Osteocyte (in vitro differentiated cells): ENCODE data around the gene HDAC4. TPM values are rescaled to one million over a fixed set of nuclear protein-coding genes. Genes with fewer than 3 reads are reported as not detected.

Source experiments
- DNase-seq: peaks from one replicate; pipeline ENCODE4 v3.0.0; 2021; ENCODE audit warnings: mixed read lengths; ENCODE audit not compliant: unreplicated experiment; ENCODE audit errors: extremely low spot score
- H3K27ac Mint-ChIP-seq: one replicate; pipeline ENCODE4 v1.8.0; 2021; ENCODE audit warnings: mild to moderate bottlenecking, mixed read lengths; ENCODE audit not compliant: unreplicated experiment
- H3K27me3 Mint-ChIP-seq: one replicate; pipeline ENCODE4 v1.8.0; 2021; ENCODE audit warnings: mixed read lengths; ENCODE audit not compliant: unreplicated experiment
- H3K36me3 Mint-ChIP-seq: one replicate; pipeline ENCODE4 v1.8.0; 2021; ENCODE audit warnings: mixed read lengths; ENCODE audit not compliant: unreplicated experiment
- H3K4me1 Mint-ChIP-seq: one replicate; pipeline ENCODE4 v1.8.0; 2021; ENCODE audit warnings: mixed read lengths; ENCODE audit not compliant: unreplicated experiment
- H3K4me3 Mint-ChIP-seq: one replicate; pipeline ENCODE4 v1.8.0; 2021; ENCODE audit warnings: mild to moderate bottlenecking, moderate library complexity, mixed read lengths; ENCODE audit not compliant: unreplicated experiment
- H3K9me3 Mint-ChIP-seq: one replicate; pipeline ENCODE4 v1.8.0; 2021; ENCODE audit warnings: mixed read lengths; ENCODE audit not compliant: unreplicated experiment
- CTCF ChIP-seq: fragments of 200-600 bp; sonication (generic); IDR thresholded peaks from 2 replicates; pipeline ENCODE4 v1.5.0; 2021; ENCODE audit warnings: antibody characterized with exemption, mild to moderate bottlenecking, moderate library complexity
- total RNA-seq: library from RNA; stranded (reverse); gene quantifications from 2 replicates; pipeline ENCODE4 v1.2.1, GENCODE V29; 2021

HDAC4 gene
- total RNA-seq, 1 donor from 2014 or later = 30.3 TPM

GRCh38 chr2:239066597-239066996 lies 334.2 kb downstream of the HDAC4 start:
- H3K27me3 Mint-ChIP-seq = no peaks in the 10 kb centered on the region
- no peak for TF ChIP-seq CTCF
- H3K36me3 Mint-ChIP-seq = peaks cover 10% of the 10 kb centered on the region
- DNase-seq = no peak
- H3K4me3 Mint-ChIP-seq = no peak overlapping the region
- H3K27ac Mint-ChIP-seq = no peak overlapping the region
- peaks cover 8% of the 10 kb centered on the region for H3K4me1 Mint-ChIP-seq
- no peaks in the 10 kb centered on the region for H3K9me3 Mint-ChIP-seq

DNA sequence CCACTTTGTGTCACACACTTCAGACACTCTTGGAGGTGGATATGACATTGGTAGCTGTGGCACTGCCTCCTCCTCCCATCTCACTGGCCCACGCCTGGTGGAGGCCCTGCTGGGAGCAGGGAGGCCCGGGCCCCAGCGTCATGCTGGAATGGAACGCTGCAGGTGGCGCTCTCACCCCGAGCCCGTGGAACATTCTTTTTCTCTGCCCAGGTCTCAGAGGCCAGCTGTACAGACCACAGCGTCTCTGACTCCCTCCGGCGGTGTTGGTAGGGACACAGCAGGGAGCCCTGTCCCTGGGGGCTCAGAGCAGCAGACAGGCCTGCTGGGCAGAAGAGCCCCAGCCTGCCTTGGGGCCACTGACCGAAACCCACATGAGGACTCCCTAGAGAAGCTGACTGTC lies 334.9 kb downstream of the HDAC4 start:
- Mint-ChIP-seq H3K4me1 (peaks cover 8% of the 10 kb centered on the region), H3K27ac (no peak overlapping the region), H3K27me3 (no peaks in the 10 kb centered on the region), H3K9me3 (no peaks in the 10 kb centered on the region), H3K36me3 (peaks cover 11% of the 10 kb centered on the region), H3K4me3 (no peak overlapping the region)
- DNase-seq = no peak
- no peak for TF ChIP-seq CTCF

DNA sequence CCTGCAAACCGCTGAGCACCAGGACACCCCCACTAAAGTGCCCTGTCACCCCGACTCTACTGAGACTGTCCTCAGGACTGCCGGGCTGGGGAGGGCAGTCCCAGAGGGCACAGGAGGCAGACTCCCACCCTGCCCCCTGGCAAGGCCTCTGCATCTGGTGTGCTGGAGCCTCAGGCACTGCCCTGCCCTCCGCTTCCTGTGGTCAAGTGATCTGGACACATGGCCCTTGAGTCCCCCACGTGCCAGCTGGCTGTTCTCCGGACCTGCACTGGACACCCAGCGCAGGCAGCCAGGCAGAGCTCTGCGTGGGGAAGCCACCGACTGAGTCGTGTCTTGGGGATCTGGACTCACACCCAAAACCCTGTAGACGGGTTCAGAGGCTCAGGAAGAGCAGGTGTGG lies 335.3 kb downstream of the HDAC4 start:
- no peak for TF ChIP-seq CTCF
- Mint-ChIP-seq H3K36me3 (peaks cover 11% of the 10 kb centered on the region), H3K9me3 (no peaks in the 10 kb centered on the region), H3K4me3 (no peak overlapping the region), H3K27me3 (no peaks in the 10 kb centered on the region), H3K27ac (no peak overlapping the region), H3K4me1 (peaks cover 8% of the 10 kb centered on the region)
- no peak for DNase-seq

DNA sequence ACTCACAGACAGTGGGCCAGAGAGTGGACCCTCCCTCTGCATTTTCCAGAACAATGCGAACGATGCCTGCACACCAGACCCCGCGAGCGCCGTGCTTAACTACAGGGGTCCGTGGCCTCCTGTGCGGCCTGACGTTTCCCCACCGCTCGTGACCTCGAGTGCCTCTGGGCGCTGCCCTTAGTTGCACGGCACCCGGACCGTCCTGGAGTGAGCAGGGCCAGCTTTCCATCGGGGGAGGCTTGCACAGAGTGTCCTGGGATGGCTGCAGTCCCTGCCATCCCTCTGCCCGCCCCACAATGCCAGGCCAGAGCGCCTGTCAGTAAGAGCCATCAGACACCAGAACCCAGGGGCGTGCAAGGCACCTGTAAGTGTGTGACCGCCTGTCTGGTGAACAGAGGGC lies 335.9 kb downstream of the HDAC4 start:
- Mint-ChIP-seq H3K36me3 (peaks cover 11% of the 10 kb centered on the region), H3K27me3 (no peaks in the 10 kb centered on the region), H3K4me1 (peaks cover 8% of the 10 kb centered on the region), H3K27ac (no peak overlapping the region), H3K4me3 (no peak overlapping the region), H3K9me3 (no peaks in the 10 kb centered on the region)
- DNase-seq = no peak
- TF ChIP-seq CTCF = no peak

- no peak for TF ChIP-seq CTCF
- H3K36me3 Mint-ChIP-seq = peaks cover 11% of the 10 kb centered on the region
- H3K4me3 Mint-ChIP-seq = no peak overlapping the region
- H3K27ac Mint-ChIP-seq = no peak overlapping the region
- H3K9me3 Mint-ChIP-seq = no peaks in the 10 kb centered on the region
- H3K4me1 Mint-ChIP-seq = peaks cover 8% of the 10 kb centered on the region
- no peak for DNase-seq
- H3K27me3 Mint-ChIP-seq = no peaks in the 10 kb centered on the region
These were observed 336.6 kb downstream of the HDAC4 start for GRCh38 chr2:239064253-239064652.
